ENCODE results near the gene ZNF641.

ZNF641 gene

DNA sequence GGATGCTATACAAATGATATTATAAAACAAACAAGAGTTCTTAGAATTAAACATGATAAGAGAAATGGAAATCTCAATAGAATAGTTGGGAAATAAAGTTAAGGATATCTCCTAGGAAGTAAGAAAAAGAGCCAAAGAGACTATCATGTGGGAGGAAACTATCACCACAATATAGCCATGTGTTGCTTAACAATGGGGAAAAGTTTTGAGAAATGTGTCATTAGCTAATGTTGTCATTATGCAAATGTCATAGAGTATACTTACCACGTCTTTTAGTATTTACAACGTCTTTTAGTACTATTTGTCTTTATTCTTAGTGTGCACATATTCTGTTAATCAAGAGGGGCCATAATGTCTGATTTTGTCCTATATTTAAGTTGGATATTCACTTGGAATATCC is 58.7 kb downstream of the ZNF641 start:
- no peak overlapping the region for H3K4me3 ChIP-seq (ENCODE audit: low read depth, low read length)
- H3K9me3 ChIP-seq (ENCODE audit: control insufficient read depth, insufficient read depth, low read depth, low read length): no peaks in the 10 kb centered on the region
- no peaks in the 10 kb centered on the region for H3K4me1 ChIP-seq (ENCODE audit: control insufficient read depth, insufficient read depth, low read length)
- H3K36me3 ChIP-seq (ENCODE audit: control insufficient read depth, insufficient read depth, low read length): no peaks in the 10 kb centered on the region
- peaks cover 11% of the 10 kb centered on the region for H3K27me3 ChIP-seq (ENCODE audit: control insufficient read depth, insufficient read depth, low read length)
- no peak overlapping the region for H3K9ac ChIP-seq (ENCODE audit: low read length)
- H3K27ac ChIP-seq (ENCODE audit: low read depth, low read length): no peak overlapping the region

DNA sequence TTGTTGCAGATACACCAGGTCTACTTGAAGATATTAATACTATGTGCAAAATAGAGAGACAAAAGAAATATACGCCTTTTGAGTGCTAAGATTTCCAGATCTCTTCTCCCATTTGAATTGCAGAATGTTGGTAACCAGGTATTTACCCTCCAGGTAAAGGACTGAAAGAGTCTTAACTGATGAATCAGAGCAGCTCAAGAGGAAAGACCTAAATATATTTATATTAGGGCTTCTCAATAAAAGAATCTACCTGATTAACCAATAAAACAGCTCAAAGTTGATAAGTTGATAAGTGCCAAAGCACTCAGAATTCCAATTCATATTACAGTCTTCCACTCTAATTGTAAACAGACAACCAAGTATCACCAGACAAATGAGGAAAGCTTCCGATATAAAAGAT is 59.2 kb downstream of the ZNF641 start:
- Histone ChIP-seq H3K27me3 (ENCODE audit: control insufficient read depth, insufficient read depth, low read length) (peaks cover 7% of the 10 kb centered on the region; the same call in 1 of the 2 replicates), H3K4me3 (ENCODE audit: low read depth, low read length) (no peak overlapping the region)

DNA sequence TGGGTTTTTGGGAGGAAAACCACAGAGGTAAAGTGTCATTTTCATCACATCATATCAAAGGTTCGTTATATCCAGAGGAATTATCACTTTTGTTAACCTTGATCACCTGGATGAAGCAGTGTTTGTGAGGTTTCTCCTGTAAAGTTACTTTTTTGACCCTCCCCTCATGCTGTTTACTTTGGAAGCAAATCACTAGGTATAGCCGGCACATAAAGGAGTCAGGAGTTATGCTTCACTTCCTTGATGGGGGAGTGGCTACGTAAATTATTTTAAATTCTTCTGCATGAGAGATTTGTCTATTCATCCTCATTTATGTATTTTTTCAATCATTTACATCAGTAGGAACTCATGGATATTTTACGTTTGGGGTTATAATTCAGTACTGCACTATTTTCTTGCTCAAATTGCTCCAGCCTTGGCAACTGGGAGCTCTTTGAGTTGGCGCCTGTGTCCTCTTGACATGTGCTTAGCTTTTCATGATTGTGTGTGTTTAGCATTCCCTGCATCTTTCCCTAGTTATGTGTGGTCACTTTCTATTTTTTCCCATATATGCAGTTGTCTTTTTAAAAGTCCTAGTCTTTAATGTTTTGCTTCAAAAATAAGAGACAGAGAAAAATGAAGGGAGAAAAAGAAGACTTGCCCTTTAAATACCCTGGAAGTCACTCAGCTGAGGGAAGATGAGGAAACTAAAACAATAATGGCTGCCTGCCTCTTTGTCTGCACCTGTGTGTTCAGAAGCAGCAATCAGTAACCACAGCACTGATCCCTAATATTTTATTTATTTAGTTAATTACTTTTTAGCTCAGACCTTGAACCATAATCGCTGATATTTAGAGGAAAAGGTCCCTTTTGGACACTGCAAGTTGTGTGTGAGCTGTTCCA is 62.1 kb downstream of the ZNF641 start:
- H3K27ac ChIP-seq (ENCODE audit: low read depth, low read length): no peak overlapping the region
- peaks cover 22% of the 10 kb centered on the region for H3K27me3 ChIP-seq (ENCODE audit: control insufficient read depth, insufficient read depth, low read length)
- no peak overlapping the region for H3K9ac ChIP-seq (ENCODE audit: low read length)
- H3K36me3 ChIP-seq (ENCODE audit: control insufficient read depth, insufficient read depth, low read length): no peaks in the 10 kb centered on the region
- H3K4me3 ChIP-seq (ENCODE audit: low read depth, low read length): no peak overlapping the region
- no peaks in the 10 kb centered on the region for H3K4me1 ChIP-seq (ENCODE audit: control insufficient read depth, insufficient read depth, low read length)
- H3K9me3 ChIP-seq (ENCODE audit: control insufficient read depth, insufficient read depth, low read depth, low read length): no peaks in the 10 kb centered on the region

More for the DNA sequence above, 59.2 kb downstream of the ZNF641 start:
- Histone ChIP-seq H3K9me3 (ENCODE audit: control insufficient read depth, insufficient read depth, low read depth, low read length) (no peaks in the 10 kb centered on the region), H3K4me1 (ENCODE audit: control insufficient read depth, insufficient read depth, low read length) (no peaks in the 10 kb centered on the region), H3K27ac (ENCODE audit: low read depth, low read length) (no peak overlapping the region), H3K36me3 (ENCODE audit: control insufficient read depth, insufficient read depth, low read length) (no peaks in the 10 kb centered on the region), H3K9ac (ENCODE audit: low read length) (no peak overlapping the region)
